ENCODE data around the gene SAMHD1. TPM values are rescaled to one million over a fixed set of nuclear protein-coding genes. Genes with fewer than 3 reads are reported as not detected.

The SAMHD1 gene
- total and polyA plus RNA-seq, 2 donors (not counting 3 experiments of a cell fraction or from before 2014, with no cell fraction given) = 13.7 to 27.5 TPM

- H3K79me2 ChIP-seq (ENCODE audit: control insufficient read depth, insufficient read depth, low read length) = no peaks in the 10 kb centered on the region
- no peaks in the 10 kb centered on the region for H4K20me1 ChIP-seq (replicated peaks; ENCODE audit: control insufficient read depth, extremely low read depth, insufficient read depth, low read length)
- H3K9ac ChIP-seq (replicated peaks; ENCODE audit: extremely low read depth, insufficient read depth, low read length) = no peak overlapping the region
- H3K9me1 ChIP-seq (replicated peaks; ENCODE audit: control insufficient read depth, extremely low read depth, insufficient read depth, low read length) = no peaks in the 10 kb centered on the region
- no peak overlapping the region for H3K4me2 ChIP-seq (ENCODE audit: insufficient read depth, low read length)
- no peaks in the 10 kb centered on the region for H3K27me3 ChIP-seq (ENCODE audit: control insufficient read depth in 2 of 2, insufficient read depth in 2 of 2, low read length in 2 of 2)
- no TSS peak for BruUV-seq (replicated peaks)
- intact Hi-C loops (cut with micrococcal nuclease) (loop anchor here (1.0 to 5.0 kb wide), 2 partner anchors 80 to 275 kb away; no protein-coding TSS in a partner anchor), dilution Hi-C loops (cut with MboI; ENCODE audit: extremely low pct_ligation_motif_present, low sequenced_read_pairs) (no loop called here)
- H3K9me3 ChIP-seq (replicated peaks; ENCODE audit: control insufficient read depth, insufficient read depth, low read length) = no peaks in the 10 kb centered on the region
- H3K4me3 ChIP-seq (replicated peaks in 1 of 3; ENCODE audit: insufficient read depth in 1 of 3, low read depth in 1 of 3, low read length in 3 of 3) = no peak overlapping the region
- DNase-seq (ENCODE audit: low read depth, low spot score) (peak; percentile 77), FAIRE-seq (peak; percentile 91)
- CTCF ChIA-PET = interaction anchor here (0.6 to 3.8 kb wide), 27 partner anchors 9 to 685 kb away, joined by 3 to 30 read pairs (median 4); partner anchors contain the start of gene RAB5IF
- TF ChIP-seq JUN (IDR thresholded peaks at IDR 0.05; ENCODE audit: borderline replicate concordance, insufficient read depth, insufficient read length, low read depth) (no peak), GATA2 (IDR thresholded peaks at IDR 0.05; ENCODE audit: insufficient read depth, insufficient read length, low read depth, low read length) (no peak), POLR2AphosphoS5 (IDR thresholded peaks at IDR 0.05; ENCODE audit: insufficient read depth, low read depth, low read length) (no peak), MAX (IDR thresholded peaks at IDR 0.05; ENCODE audit: insufficient read depth, insufficient read length) (no peak)
- TF ChIP-seq, protein P1, sequence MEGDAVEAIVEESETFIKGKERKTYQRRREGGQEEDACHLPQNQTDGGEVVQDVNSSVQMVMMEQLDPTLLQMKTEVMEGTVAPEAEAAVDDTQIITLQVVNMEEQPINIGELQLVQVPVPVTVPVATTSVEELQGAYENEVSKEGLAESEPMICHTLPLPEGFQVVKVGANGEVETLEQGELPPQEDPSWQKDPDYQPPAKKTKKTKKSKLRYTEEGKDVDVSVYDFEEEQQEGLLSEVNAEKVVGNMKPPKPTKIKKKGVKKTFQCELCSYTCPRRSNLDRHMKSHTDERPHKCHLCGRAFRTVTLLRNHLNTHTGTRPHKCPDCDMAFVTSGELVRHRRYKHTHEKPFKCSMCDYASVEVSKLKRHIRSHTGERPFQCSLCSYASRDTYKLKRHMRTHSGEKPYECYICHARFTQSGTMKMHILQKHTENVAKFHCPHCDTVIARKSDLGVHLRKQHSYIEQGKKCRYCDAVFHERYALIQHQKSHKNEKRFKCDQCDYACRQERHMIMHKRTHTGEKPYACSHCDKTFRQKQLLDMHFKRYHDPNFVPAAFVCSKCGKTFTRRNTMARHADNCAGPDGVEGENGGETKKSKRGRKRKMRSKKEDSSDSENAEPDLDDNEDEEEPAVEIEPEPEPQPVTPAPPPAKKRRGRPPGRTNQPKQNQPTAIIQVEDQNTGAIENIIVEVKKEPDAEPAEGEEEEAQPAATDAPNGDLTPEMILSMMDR (IDR thresholded peaks at IDR 0.05; ENCODE audit: extremely low read depth in 1 of 2, insufficient read depth in 1 of 2, low read depth in 1 of 2, low read length in 2 of 2) = peak; percentile 95 to 97
- H3K4me1 ChIP-seq (ENCODE audit: control insufficient read depth, extremely low read depth, insufficient read depth, low read length) = no peaks in the 10 kb centered on the region
- H2AFZ ChIP-seq (ENCODE audit: low read depth, low read length) = peak overlapping the region; percentile 17
- POLR2A ChIA-PET = no interaction called here
- no peaks in the 10 kb centered on the region for H3K36me3 ChIP-seq (ENCODE audit: control insufficient read depth in 2 of 2, extremely low read depth in 1 of 2, insufficient read depth in 2 of 2, low read length in 2 of 2)
- H3K27ac ChIP-seq (ENCODE audit: insufficient read depth, low read depth, low read length) = no peak overlapping the region
These were observed 64.4 kb downstream of the SAMHD1 start for GRCh38 chr20:36886859-36887751.
